ENCODE results near the gene TBC1D14.

DNA sequence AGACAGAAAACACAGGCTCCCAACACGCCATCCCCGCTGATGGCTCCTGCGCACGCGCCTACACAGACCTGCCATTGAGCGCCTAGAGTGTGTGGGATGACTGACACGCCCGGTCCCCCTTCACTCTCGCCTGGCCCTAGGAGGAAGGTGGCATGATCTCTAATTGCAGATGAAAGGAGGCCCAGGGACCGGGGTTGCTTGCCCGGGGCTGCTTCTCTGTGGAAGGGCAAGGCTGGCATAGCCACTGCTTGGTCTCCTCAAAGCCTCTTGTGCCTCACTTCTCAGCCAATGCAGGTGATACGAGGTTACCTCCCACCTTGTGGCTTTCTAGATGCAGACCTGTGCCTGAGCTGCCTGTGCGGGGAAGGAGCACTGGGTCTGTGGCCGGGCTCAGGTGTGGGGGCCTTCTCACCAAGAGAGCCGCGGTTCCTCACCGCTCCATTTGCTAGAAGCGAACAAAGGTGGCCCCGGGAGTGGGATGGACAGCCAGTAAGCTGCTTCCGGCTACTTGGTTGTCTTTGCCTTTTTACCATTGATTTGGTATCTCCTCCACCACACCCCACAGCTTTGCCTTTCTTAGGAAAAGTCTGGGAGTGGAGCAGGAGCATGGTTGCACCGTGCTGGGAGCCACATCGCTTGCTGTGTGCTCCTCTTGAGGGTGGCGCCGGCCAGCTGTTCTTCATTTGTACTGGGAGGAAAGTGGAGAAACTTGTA, 47.0 kb downstream of the TBC1D14 start:
- TF ChIP-seq POLR2A (IDR thresholded peaks at IDR 0.05), result no peak
- TF ChIP-seq CTCF (IDR thresholded peaks at IDR 0.05), result no peak

All from testis (tissue), 2 donors.